ENCODE data around the gene THNSL1.
"Not testable (repeated sequence)": the region's sequence is repeated elsewhere in the genome, so short reads cannot be mapped to it uniquely, and the experiment has no call there.

THNSL1 gene

GRCh38 chr10:25016376-25017153, at the start of gene THNSL1:
Gene THNSL1, plus strand, starts transcription at chr10:25016612. Its CDS starts 6,612 bp downstream, at chr10:25023224.
- DNase-seq, result peak; percentile 95

GRCh38 chr10:24966962-24967481, 49.4 kb upstream of the THNSL1 start:
- DNase-seq, result no peak

- no peak for DNase-seq
Observed at GRCh38 chr10:24968349-24968748, 48.1 kb upstream of the THNSL1 start.

- DNase-seq, result not testable (repeated sequence)
Observed at GRCh38 chr10:24968951-24969350, 47.5 kb upstream of the THNSL1 start.

- no peak for DNase-seq
Observed at GRCh38 chr10:24969841-24970281, 46.6 kb upstream of the THNSL1 start.

- DNase-seq, result no peak
Observed at GRCh38 chr10:24971374-24971773, 45.0 kb upstream of the THNSL1 start.

GRCh38 chr10:24973163-24973562, 43.2 kb upstream of the THNSL1 start:
- no peak for DNase-seq

- no peak for DNase-seq
Observed at GRCh38 chr10:24974976-24975375, 41.4 kb upstream of the THNSL1 start.

GRCh38 chr10:24979685-24980084, 36.7 kb upstream of the THNSL1 start:
- no peak for DNase-seq

GRCh38 chr10:24981161-24981710, 35.2 kb upstream of the THNSL1 start:
- no peak for DNase-seq

GRCh38 chr10:24982319-24983112, 33.9 kb upstream of the THNSL1 start:
- DNase-seq, result no peak

- no peak for DNase-seq
Observed at GRCh38 chr10:24983130-24983529, 33.3 kb upstream of the THNSL1 start.

- DNase-seq, result no peak
Observed at GRCh38 chr10:24983946-24984345, 32.5 kb upstream of the THNSL1 start.

GRCh38 chr10:24984906-24985305, 31.5 kb upstream of the THNSL1 start:
- DNase-seq, result no peak

- DNase-seq, result no peak
Observed at GRCh38 chr10:24988831-24989640, 27.4 kb upstream of the THNSL1 start.

GRCh38 chr10:24989867-24990266, 26.5 kb upstream of the THNSL1 start:
- no peak for DNase-seq

GRCh38 chr10:24991298-24991697, 25.1 kb upstream of the THNSL1 start:
- no peak for DNase-seq

GRCh38 chr10:24992512-24993133, 23.8 kb upstream of the THNSL1 start:
- no peak for DNase-seq

GRCh38 chr10:24993237-24993958, 23.0 kb upstream of the THNSL1 start:
- DNase-seq, result no peak

GRCh38 chr10:24995072-24995471, 21.3 kb upstream of the THNSL1 start:
- no peak for DNase-seq

GRCh38 chr10:24998044-24998443, 18.4 kb upstream of the THNSL1 start:
- no peak for DNase-seq
